SH-SY5Y (cell line): ENCODE data around the gene DNAH5.

Experiments
- GATA2 ChIP-seq: IDR thresholded peaks from 2 replicates; pipeline ENCODE4 v1.6.1; 2011; ENCODE audit warnings: mild to moderate bottlenecking, low read depth, low read length
- GATA3 ChIP-seq: IDR thresholded peaks from 2 replicates; pipeline ENCODE4 v1.6.1; 2011; ENCODE audit warnings: low read depth, mild to moderate bottlenecking, low read length, moderate library complexity

DNA sequence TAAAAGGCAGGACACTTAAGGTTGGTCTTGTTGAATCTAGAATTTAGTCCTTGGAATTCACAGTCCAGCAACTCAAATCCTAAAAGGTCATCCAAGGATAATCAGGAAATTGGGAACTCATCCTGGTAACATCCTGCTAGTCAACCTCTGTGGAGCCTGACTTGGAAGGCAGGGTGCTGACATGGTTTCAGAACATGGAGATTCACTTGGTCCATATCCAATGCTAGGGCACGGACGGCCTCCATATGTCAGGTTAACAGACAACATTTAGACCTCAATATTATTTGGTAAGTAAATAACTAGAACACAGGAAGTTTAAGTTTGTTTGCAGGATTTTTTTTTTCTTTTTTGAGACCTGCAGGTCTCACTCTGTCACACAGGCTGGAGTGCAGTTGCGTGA lies 783 bp upstream of the DNAH5 start:
- TF ChIP-seq GATA2 (no peak), GATA3 (no peak)
